Effector memory CD4-positive, alpha-beta T cell (primary cell): ENCODE data around the gene SHROOM3.

ENCODE experiments used
- DNase-seq, 3 donors: peaks; one replicate each; pipeline ENCODE4 v3.0.0-alpha.2; 2020
- H3K27ac ChIP-seq: 2 replicates; pipeline ENCODE4 v1.7.0; 2013; ENCODE audit warnings: mild to moderate bottlenecking, low read length, moderate library complexity; ENCODE audit not compliant: insufficient read depth, poor library complexity, severe bottlenecking
- H3K27me3 ChIP-seq: replicated peaks from 2 replicates; pipeline ENCODE4 v1.7.0; 2013; ENCODE audit warnings: mild to moderate bottlenecking, low read length; ENCODE audit not compliant: insufficient read depth, control insufficient read depth, poor library complexity, severe bottlenecking
- H3K36me3 ChIP-seq: 2 replicates; pipeline ENCODE4 v1.7.0; 2013; ENCODE audit warnings: mild to moderate bottlenecking, low read length, moderate library complexity; ENCODE audit not compliant: control insufficient read depth, insufficient read depth
- H3K4me1 ChIP-seq: 2 replicates; pipeline ENCODE4 v1.7.0; 2013; ENCODE audit warnings: low read length, mild to moderate bottlenecking; ENCODE audit not compliant: control insufficient read depth, insufficient read depth, poor library complexity, severe bottlenecking
- H3K4me3 ChIP-seq: 2 replicates; pipeline ENCODE4 v1.7.0; 2013; ENCODE audit warnings: low read length, low read depth, mild to moderate bottlenecking; ENCODE audit not compliant: insufficient read depth, poor library complexity, severe bottlenecking
- H3K9me3 ChIP-seq: 2 replicates; pipeline ENCODE4 v1.7.0; 2013; ENCODE audit warnings: mild to moderate bottlenecking, low read length, moderate library complexity; ENCODE audit not compliant: control insufficient read depth
- total RNA-seq, 3 donors: gene quantifications; one replicate each; lab custom pipeline; 2026; lab: John Stamatoyannopoulos, UW

SHROOM3 gene
- total RNA-seq, result 0 reads per million in 3 donors

DNA sequence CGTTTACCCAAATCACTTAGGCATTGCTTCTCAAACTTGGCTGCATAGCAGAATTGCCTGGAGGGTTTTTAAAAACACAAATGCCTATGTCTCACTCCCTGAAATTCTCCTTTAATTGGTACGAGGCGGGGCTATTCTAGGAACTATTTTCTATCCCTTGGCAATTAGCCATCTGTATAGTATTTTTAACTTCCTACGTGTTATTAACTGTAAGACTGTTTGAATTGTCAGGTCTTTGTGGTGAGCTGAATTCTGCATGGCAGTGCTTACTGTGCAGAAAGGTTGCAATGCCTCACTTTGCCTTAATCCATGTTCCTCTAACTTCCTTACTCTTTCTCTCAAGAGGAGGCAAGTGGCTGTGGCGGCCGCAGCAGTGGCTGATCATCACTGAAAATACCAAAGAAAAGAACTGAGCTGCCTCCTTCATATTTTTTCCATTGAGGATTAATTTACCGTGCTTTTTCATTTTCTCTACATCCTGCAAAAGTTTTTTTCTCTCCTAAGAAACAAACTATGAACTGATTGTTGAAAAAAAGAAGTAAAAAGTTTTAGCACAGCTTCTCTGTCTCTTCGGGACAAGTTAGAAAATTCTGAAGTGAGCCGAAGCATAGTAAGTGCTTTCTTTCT is at the start of gene SHROOM3:
Gene SHROOM3, plus strand, starts transcription at position 329 of the 627 bp plus-strand sequence. CDS start 824 bp downstream, outside the sequence.
- no peaks in the 10 kb centered on the region for H3K27me3 ChIP-seq
- H3K4me1 ChIP-seq, result no peaks in the 10 kb centered on the region
- no peak within 1 kb of the TSS for H3K4me3 ChIP-seq
- H3K9me3 ChIP-seq, result no peaks in the 10 kb centered on the region
- H3K36me3 ChIP-seq, result no peaks in the 10 kb centered on the region
- no peak within 1 kb of the TSS for H3K27ac ChIP-seq
- no peak for DNase-seq

DNA sequence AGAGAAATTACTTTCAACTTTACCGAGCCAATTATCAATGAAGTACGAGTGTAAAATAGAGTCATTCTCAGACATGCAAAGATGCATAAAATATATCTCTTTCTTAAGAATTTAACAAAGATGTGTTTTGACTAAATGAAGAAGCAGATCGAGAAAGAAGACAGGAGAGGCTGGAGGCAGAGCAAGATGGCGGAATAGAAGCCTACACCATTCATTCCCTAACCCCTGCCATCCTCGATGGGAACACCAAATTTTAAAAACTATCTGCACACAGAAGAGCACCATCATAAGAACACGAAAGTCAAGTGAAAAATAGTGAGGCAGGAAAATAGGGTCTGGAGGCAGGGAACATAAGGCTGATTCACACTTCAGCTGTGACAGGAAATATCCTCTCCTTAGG is 49.1 kb upstream of the SHROOM3 start:
- no peaks in the 10 kb centered on the region for H3K4me1 ChIP-seq
- H3K27ac ChIP-seq, result no peak overlapping the region
- H3K27me3 ChIP-seq, result no peaks in the 10 kb centered on the region
- no peaks in the 10 kb centered on the region for H3K9me3 ChIP-seq
- no peak overlapping the region for H3K4me3 ChIP-seq
- DNase-seq, result no peak
- no peaks in the 10 kb centered on the region for H3K36me3 ChIP-seq

- Histone ChIP-seq H3K4me3 (no peak overlapping the region), H3K27ac (no peak overlapping the region), H3K27me3 (no peaks in the 10 kb centered on the region), H3K4me1 (no peaks in the 10 kb centered on the region), H3K36me3 (no peaks in the 10 kb centered on the region), H3K9me3 (no peaks in the 10 kb centered on the region)
- DNase-seq, result no peak
Observed at GRCh38 chr4:76386566-76387305, 48.3 kb upstream of the SHROOM3 start.

GRCh38 chr4:76388160-76388908 is 46.7 kb upstream of the SHROOM3 start:
- Histone ChIP-seq H3K27me3 (no peaks in the 10 kb centered on the region), H3K4me1 (no peaks in the 10 kb centered on the region), H3K9me3 (no peaks in the 10 kb centered on the region), H3K27ac (no peak overlapping the region), H3K4me3 (no peak overlapping the region), H3K36me3 (no peaks in the 10 kb centered on the region)
- DNase-seq, result no peak

DNA sequence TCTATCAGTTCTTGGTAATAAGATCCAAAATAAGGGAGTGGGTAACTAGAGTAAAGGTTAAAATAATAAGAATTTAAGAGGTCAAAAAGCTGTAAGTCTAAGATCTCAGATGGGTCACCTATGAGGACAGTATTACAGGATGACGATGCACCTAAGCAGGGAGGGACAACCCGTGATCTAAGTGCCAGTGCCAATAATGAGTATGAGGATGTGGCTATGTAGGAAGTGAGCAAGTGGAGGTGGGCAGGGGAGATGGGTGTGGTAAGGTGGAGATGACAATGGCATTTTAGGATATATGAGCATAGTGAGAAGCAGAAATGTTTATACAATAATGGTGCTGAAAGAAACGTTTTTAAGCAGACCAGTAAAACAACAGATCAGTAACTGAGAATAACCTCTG is 33.4 kb upstream of the SHROOM3 start:
- no peaks in the 10 kb centered on the region for H3K36me3 ChIP-seq
- no peaks in the 10 kb centered on the region for H3K4me1 ChIP-seq
- H3K9me3 ChIP-seq, result no peaks in the 10 kb centered on the region
- no peak overlapping the region for H3K4me3 ChIP-seq
- no peaks in the 10 kb centered on the region for H3K27me3 ChIP-seq
- DNase-seq, result no peak
- H3K27ac ChIP-seq, result no peak overlapping the region

DNA sequence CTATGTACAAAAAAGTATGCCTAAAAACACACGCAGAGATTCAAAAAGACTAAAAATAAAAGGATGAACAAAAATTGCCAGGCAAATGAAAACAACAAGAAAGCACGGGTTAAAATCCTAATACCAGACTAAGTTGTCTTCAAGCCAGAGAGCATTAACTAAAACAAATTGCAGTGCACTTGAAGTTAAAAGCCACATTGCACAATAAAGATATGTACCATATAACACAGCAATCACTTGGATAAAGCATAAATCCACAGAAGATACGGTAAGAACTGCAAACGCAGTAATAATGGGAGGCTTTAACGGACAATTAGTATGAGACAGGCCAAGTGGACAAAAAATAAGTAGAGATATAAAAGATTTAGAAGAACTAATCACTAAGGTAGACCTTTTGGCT is 28.9 kb upstream of the SHROOM3 start:
- Histone ChIP-seq H3K9me3 (no peaks in the 10 kb centered on the region), H3K4me1 (no peaks in the 10 kb centered on the region), H3K27ac (no peak overlapping the region), H3K27me3 (no peaks in the 10 kb centered on the region), H3K4me3 (no peak overlapping the region), H3K36me3 (no peaks in the 10 kb centered on the region)
- DNase-seq, result no peak

DNA sequence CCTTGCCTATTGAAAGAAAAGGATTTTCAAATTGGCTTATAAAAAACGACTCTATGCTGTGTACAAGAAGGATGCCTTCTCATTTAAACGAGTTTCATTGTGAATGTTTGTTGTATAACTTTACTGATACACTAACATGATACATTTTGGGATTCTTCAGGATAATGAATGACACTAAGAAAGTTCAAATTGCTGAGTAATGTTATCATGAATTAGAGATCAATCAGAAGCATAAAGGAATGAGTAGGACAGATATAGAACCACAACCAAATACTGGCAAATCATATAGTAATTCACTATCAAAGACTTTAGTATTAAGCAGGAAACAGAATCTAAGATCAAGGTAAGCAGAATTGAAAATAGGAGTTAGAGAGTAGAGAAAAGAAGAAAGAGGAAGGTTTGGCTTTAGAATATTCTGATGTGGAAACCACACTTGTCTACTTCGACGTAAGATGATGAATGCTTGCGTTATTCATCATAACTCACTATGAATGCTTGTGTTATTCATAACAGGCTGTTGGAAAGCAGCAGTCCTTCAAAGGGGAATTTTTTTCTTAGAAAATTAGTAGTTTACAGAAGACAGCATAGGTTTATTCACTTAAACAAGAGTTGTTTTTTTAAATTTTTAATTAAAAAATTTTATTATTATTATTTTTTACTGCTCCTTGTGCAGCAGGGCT is 27.4 kb upstream of the SHROOM3 start:
- H3K36me3 ChIP-seq, result no peaks in the 10 kb centered on the region
- no peaks in the 10 kb centered on the region for H3K9me3 ChIP-seq
- no peaks in the 10 kb centered on the region for H3K4me1 ChIP-seq
- H3K4me3 ChIP-seq, result no peak overlapping the region
- no peaks in the 10 kb centered on the region for H3K27me3 ChIP-seq
- no peak for DNase-seq
- H3K27ac ChIP-seq, result no peak overlapping the region

DNA sequence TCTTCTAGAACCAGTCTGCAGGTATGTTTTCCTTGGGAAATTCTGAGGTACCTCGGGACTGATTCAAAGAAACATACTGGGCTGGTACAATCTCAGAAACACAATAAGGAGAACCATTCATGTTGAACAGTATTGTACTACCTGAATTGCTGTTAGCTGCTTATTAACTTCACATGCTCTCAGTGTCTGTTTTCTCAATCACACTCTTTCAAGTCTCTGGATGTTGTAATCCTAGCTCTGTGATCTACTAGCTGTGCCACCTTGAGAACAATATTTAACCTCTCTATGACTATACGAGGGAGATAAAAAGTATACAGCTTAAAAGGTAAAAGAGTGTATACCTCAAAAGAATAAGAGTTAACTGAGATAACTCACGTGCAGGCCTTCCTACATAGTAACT is 24.4 kb upstream of the SHROOM3 start:
- Histone ChIP-seq H3K27me3 (no peaks in the 10 kb centered on the region), H3K4me3 (no peak overlapping the region), H3K27ac (no peak overlapping the region), H3K36me3 (no peaks in the 10 kb centered on the region), H3K4me1 (no peaks in the 10 kb centered on the region), H3K9me3 (no peaks in the 10 kb centered on the region)
- no peak for DNase-seq

- Histone ChIP-seq H3K27ac (no peak overlapping the region), H3K4me1 (peaks cover 3% of the 10 kb centered on the region)
Observed at GRCh38 chr4:76420188-76420761, 14.8 kb upstream of the SHROOM3 start.

More at GRCh38 chr4:76420188-76420761, 14.8 kb upstream of the SHROOM3 start:
- H3K36me3 ChIP-seq, result no peaks in the 10 kb centered on the region
- H3K9me3 ChIP-seq, result no peaks in the 10 kb centered on the region
- peak overlapping the region; percentile 48 for H3K4me3 ChIP-seq
- peaks cover 8% of the 10 kb centered on the region for H3K27me3 ChIP-seq
- no peak for DNase-seq
